Common myeloid progenitor, CD34-positive (primary cell): ENCODE measurements around the gene FBL.
"Not testable (repeated sequence)": the region's sequence is repeated elsewhere in the genome, so short reads cannot be mapped to it uniquely, and the experiment has no call there.

Experiments
- CTCF ChIA-PET: fragments of 350-600 bp; sonication (Branson Sonifier 250); formaldehyde crosslinking; loops from one replicate; lab custom pipeline; 2021; ENCODE audit warnings: antibody characterized with exemption; lab: Charles Lee
- POLR2A ChIA-PET: fragments of 350-600 bp; sonication (Branson Sonifier 250); formaldehyde crosslinking; loops from one replicate; lab custom pipeline; 2021; ENCODE audit warnings: antibody characterized with exemption; lab: Charles Lee
- DNase-seq, 3 donors: peaks; one replicate each; pipeline versions ENCODE4 v3.0.0 to v3.0.0-alpha.2; 2013
- H3K27ac ChIP-seq, 2 experiments: 1 replicate in 1 of 2; 2 replicates in 1 of 2; pipeline ENCODE4 v1.7.0; 2013; ENCODE audit warnings: inconsistent platforms in 2 of 2, low read length in 2 of 2, mild to moderate bottlenecking in 2 of 2, low read depth in 1 of 2, moderate library complexity in 1 of 2; ENCODE audit not compliant: severe bottlenecking in 2 of 2, insufficient read depth in 1 of 2, poor library complexity in 1 of 2
- H3K27me3 ChIP-seq, 5 experiments: replicated peaks in 2 of 5; 1 replicate in 3 of 5; 2 replicates in 2 of 5; pipeline versions ENCODE4 v1.6.1 to v1.7.0; 2013; ENCODE audit warnings: low read length in 4 of 5, mild to moderate bottlenecking in 2 of 5, moderate library complexity in 2 of 5, inconsistent platforms in 1 of 5; ENCODE audit not compliant: insufficient read depth in 5 of 5, control insufficient read depth in 4 of 5
- H3K36me3 ChIP-seq, 4 experiments: 1 replicate in 2 of 4; 2 replicates in 2 of 4; pipeline versions ENCODE4 v1.6.1 to v1.7.0; 2013; ENCODE audit warnings: low read length in 3 of 4, control low read depth in 1 of 4, mild to moderate bottlenecking in 1 of 4; ENCODE audit not compliant: control insufficient read depth in 4 of 4, insufficient read depth in 4 of 4
- H3K4me1 ChIP-seq, 4 experiments: 1 replicate in 3 of 4; 2 replicates in 1 of 4; pipeline versions ENCODE4 v1.6.1 to v1.7.1; 2013; ENCODE audit warnings: low read length in 3 of 4, mild to moderate bottlenecking in 3 of 4, control low read depth in 1 of 4, inconsistent platforms in 1 of 4, moderate library complexity in 1 of 4; ENCODE audit not compliant: control insufficient read depth in 4 of 4, insufficient read depth in 4 of 4; ENCODE audit errors: control extremely low read depth in 1 of 4
- H3K4me3 ChIP-seq, 7 experiments: 1 replicate in 4 of 7; 2 replicates in 3 of 7; pipeline versions ENCODE4 v1.5.1 to v1.7.0; 2013; ENCODE audit warnings: mild to moderate bottlenecking in 7 of 7, low read length in 6 of 7, moderate library complexity in 6 of 7, inconsistent platforms in 2 of 7, low read depth in 2 of 7, control low read depth in 1 of 7; ENCODE audit not compliant: insufficient read depth in 4 of 7, control insufficient read depth in 1 of 7; ENCODE audit errors: extremely low read depth in 1 of 7
- H3K9me3 ChIP-seq, 5 experiments: 1 replicate in 4 of 5; 2 replicates in 1 of 5; pipeline versions ENCODE4 v1.6.1 to v1.7.1; 2013; ENCODE audit warnings: low read length in 4 of 5, mild to moderate bottlenecking in 2 of 5, inconsistent platforms in 1 of 5, low read depth in 1 of 5, moderate library complexity in 1 of 5; ENCODE audit not compliant: control insufficient read depth in 4 of 5, insufficient read depth in 2 of 5; ENCODE audit errors: control extremely low read depth in 1 of 5
- WGBS: methylation state at CpG from one replicate; pipeline ENCODE4 v1.1.5; 2013; ENCODE audit not compliant: insufficient coverage; 5-methylcytosine and 5-hydroxymethylcytosine counted together

FBL gene

DNA sequence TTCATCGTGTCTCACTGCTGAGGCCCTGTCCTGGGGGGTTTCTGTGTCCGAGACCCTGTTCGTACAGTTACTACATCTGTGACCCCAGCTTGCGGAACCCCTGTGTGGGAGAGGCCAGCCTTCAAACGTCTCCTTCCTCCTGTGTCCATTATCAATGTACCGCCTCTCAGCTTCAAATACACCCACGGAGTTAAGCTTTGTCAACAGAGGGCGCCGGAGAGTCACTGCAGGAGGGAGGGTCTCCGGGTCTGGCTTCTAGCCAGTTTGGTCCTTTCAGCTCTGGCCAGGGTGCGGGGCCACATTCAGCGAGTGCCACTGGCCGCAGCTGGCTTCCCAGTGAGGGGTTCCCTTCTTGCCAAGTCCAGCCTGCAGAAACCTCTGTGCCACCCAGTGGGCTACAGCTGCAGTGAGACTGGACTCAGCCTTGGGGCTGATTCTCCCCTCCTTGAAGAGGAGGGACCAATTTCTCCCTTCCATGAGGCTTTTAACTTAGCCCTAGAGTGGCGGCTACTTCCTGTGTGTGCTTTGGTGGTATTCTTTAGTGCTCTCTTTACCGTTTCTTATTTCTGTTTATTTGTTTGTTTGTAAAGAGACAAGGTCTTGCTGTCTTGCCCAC lies 35.4 kb upstream of the FBL start:
- H3K36me3 ChIP-seq, H3K4me3 ChIP-seq, H3K4me1 ChIP-seq, H3K9me3 ChIP-seq, H3K27ac ChIP-seq, H3K27me3 ChIP-seq, CTCF ChIA-PET, POLR2A ChIA-PET: not testable (repeated sequence)
- WGBS, result no CpG with 5 or more reads among the region's 15 CpGs
- DNase-seq, result peak in 2 of 3 donors; percentile 36 to 45

DNA sequence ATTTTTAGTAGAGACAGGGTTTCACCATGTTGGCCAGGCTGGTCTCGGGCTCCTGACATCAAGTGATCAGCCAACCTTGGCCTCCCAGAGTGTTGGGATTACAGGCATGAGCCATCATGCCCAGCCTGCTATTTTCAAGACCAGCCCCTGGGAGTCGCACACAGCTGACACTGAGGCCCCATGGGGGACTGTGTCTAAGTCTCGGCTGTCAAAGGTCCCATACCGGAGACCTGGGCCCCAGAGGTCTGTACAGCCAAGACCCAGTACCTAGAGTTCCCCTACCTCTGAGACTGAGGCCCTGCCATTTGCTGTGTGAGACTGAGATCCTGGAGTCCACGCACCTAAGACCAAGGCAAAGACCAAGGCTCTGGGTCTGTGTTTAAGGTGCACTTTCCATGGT lies 34.1 kb upstream of the FBL start:
- H3K27ac ChIP-seq, H3K36me3 ChIP-seq, H3K9me3 ChIP-seq, H3K4me3 ChIP-seq, H3K4me1 ChIP-seq, DNase-seq, H3K27me3 ChIP-seq, POLR2A ChIA-PET, CTCF ChIA-PET: not testable (repeated sequence)
- WGBS, result 80% methylated on average over 1 of the region's 5 CpGs

GRCh38 chr19:39879796-39880195 lies 33.6 kb upstream of the FBL start:
- WGBS, result no CpG with 5 or more reads among the region's 8 CpGs

DNA sequence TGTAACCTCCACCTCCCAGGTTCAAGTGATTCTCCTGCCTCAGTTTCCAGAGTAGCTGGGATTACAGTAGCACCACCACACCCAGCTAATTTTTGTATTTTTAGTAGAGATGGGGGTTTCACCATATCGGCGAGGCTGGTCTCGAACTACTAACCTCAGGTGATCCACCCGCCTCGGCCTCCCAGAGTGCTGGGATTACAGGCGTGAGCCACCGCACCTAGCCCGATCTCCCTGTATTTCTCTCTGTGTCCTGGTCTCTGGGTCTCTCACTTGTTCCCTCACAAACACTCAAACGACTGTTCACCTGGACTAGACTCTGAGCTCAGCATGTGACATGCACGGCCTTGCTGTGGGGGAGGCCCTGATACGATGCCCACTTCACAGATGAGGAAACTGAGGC lies 32.7 kb upstream of the FBL start:
- H3K36me3 ChIP-seq, H3K27ac ChIP-seq, H3K4me1 ChIP-seq, H3K4me3 ChIP-seq, DNase-seq, H3K27me3 ChIP-seq, CTCF ChIA-PET, H3K9me3 ChIP-seq: not testable (repeated sequence)
- POLR2A ChIA-PET, result interaction anchor here (0.7 kb wide), 1 partner anchor 617 kb away, joined by 6 read pairs; no protein-coding TSS in a partner anchor
- WGBS, result 89% methylated on average over 8 of the region's 11 CpGs

More at GRCh38 chr19:39879796-39880195, 33.6 kb upstream of the FBL start:
- POLR2A ChIA-PET, H3K27me3 ChIP-seq, H3K4me3 ChIP-seq, H3K36me3 ChIP-seq, H3K9me3 ChIP-seq, CTCF ChIA-PET, H3K4me1 ChIP-seq, H3K27ac ChIP-seq, DNase-seq: not testable (repeated sequence)

GRCh38 chr19:39878398-39878797 lies 32.2 kb upstream of the FBL start:
- DNase-seq, result no peak
- WGBS, result 100% methylated on average over 1 of the region's 1 CpG
- no peaks in the 10 kb centered on the region for H3K36me3 ChIP-seq
- POLR2A ChIA-PET, result interaction anchor here (0.7 kb wide), 1 partner anchor 616 kb away, joined by 6 read pairs; no protein-coding TSS in a partner anchor
- no peak overlapping the region for H3K4me3 ChIP-seq
- CTCF ChIA-PET, result no interaction called here
- no peaks in the 10 kb centered on the region for H3K9me3 ChIP-seq
- no peaks in the 10 kb centered on the region for H3K4me1 ChIP-seq
- H3K27ac ChIP-seq, result no peak overlapping the region
- H3K27me3 ChIP-seq, result peaks cover 0 to 9% (median 0%) of the 10 kb centered on the region in 5 experiments

DNA sequence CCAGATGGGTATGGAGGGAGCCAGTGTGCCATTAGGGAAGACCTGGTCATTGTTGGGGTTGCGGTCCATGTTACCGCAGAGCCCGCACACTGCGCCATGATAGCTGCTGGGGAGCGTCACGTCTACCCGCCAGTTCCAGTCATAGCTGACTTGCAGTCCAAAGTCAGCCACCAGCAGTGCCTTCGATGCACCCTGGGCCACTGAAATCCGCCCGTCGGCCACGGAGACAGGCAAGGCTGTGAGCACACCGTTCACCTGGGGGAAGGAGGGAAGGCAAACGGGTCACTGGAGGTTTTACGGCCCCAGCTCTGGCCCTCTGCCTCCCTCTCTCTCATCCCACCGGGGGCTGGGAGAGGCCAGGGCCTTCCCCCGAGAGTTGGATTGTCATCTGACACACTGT lies 31.8 kb upstream of the FBL start:
- H3K27me3 ChIP-seq, result peaks cover 0 to 10% (median 0%) of the 10 kb centered on the region in 5 experiments
- H3K4me3 ChIP-seq, H3K36me3 ChIP-seq, H3K27ac ChIP-seq, H3K9me3 ChIP-seq, CTCF ChIA-PET, H3K4me1 ChIP-seq, DNase-seq: not testable (repeated sequence)
- POLR2A ChIA-PET, result interaction anchor here (0.7 kb wide), 1 partner anchor 616 kb away, joined by 6 read pairs; no protein-coding TSS in a partner anchor
- WGBS, result 97% methylated on average over 12 of the region's 17 CpGs

GRCh38 chr19:39877488-39877887 lies 31.3 kb upstream of the FBL start:
- H3K27ac ChIP-seq, CTCF ChIA-PET, H3K9me3 ChIP-seq, POLR2A ChIA-PET, H3K36me3 ChIP-seq, H3K4me1 ChIP-seq, H3K4me3 ChIP-seq: not testable (repeated sequence)
- DNase-seq, result peak; percentile 35 to 47 (median 41)
- H3K27me3 ChIP-seq, result peaks cover 0 to 10% (median 0%) of the 10 kb centered on the region in 5 experiments
- WGBS, result 88% methylated on average over 1 of the region's 14 CpGs
